ENCODE measurements around the gene ENTPD6.

DNA sequence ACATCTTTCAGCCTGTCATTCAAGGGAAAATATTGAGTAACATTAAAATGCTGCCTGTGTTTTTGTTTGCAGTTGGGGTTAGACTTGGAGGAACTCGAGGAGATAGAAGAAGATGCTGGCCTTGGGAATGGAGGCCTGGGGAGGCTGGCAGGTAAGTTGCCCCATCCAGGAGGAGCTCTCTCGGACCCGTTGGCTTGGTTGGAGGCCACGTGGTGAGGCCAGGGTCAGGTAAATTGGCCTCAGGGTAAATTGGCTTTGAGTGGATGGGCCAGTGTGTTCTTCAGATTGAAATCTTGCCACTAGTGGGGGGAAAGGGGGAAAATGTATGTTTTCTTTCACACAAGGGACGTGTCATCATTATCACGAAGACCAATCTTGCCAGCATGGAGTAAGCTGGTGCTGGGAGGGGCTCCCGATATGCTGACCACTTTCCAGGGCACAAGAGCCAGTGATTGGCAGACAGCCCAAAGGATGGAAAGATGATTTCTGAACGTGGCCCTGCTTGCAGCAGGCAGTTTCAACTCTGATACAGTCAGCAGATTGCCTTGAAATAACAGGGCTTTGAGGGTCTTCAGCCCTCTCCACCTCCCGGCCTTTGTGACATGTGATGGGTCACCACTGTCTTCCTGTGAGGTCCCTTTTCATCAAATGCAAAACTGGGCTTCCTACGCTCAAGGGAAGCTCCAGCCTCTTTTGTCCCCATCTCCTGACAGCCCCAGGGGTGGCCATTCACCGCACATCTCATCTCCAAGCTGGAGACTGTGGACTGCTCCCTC lies 73.7 kb downstream of the ENTPD6 start:
- TF ChIP-seq, protein P1, sequence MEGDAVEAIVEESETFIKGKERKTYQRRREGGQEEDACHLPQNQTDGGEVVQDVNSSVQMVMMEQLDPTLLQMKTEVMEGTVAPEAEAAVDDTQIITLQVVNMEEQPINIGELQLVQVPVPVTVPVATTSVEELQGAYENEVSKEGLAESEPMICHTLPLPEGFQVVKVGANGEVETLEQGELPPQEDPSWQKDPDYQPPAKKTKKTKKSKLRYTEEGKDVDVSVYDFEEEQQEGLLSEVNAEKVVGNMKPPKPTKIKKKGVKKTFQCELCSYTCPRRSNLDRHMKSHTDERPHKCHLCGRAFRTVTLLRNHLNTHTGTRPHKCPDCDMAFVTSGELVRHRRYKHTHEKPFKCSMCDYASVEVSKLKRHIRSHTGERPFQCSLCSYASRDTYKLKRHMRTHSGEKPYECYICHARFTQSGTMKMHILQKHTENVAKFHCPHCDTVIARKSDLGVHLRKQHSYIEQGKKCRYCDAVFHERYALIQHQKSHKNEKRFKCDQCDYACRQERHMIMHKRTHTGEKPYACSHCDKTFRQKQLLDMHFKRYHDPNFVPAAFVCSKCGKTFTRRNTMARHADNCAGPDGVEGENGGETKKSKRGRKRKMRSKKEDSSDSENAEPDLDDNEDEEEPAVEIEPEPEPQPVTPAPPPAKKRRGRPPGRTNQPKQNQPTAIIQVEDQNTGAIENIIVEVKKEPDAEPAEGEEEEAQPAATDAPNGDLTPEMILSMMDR (IDR thresholded peaks at IDR 0.05), result no peak
- no peak for TF ChIP-seq POLR2A (IDR thresholded peaks at IDR 0.05)

Measured in uterus (tissue), 2 donors.